HG03521 (cell line): ENCODE results near the gene HNRNPA1.
"Not testable (repeated sequence)": the region's sequence is repeated elsewhere in the genome, so short reads cannot be mapped to it uniquely, and the experiment has no call there.

Experiments
- ATAC-seq: cut with Tn5 transposase; IDR thresholded peaks from one replicate; pipeline ENCODE4 v1.9.1; 2021; ENCODE audit warnings: mild to moderate bottlenecking, moderate library complexity; ENCODE audit not compliant: unreplicated experiment

The HNRNPA1 gene

GRCh38 chr12:54280468-54281260 is at the start of gene HNRNPA1:
Gene HNRNPA1 (plus strand): TSS chr12:54280726. CDS start chr12:54280808, 82 bp downstream.
- ATAC-seq, result peak; percentile 80

GRCh38 chr12:54231269-54231668 is 49.3 kb upstream of the HNRNPA1 start:
- not testable (repeated sequence) for ATAC-seq

GRCh38 chr12:54232790-54233189 is 47.7 kb upstream of the HNRNPA1 start:
- no peak for ATAC-seq

- ATAC-seq, result no peak
Observed at GRCh38 chr12:54238531-54238930, 42.0 kb upstream of the HNRNPA1 start.

- no peak for ATAC-seq
Observed at GRCh38 chr12:54239620-54240019, 40.9 kb upstream of the HNRNPA1 start.

- ATAC-seq, result no peak
Observed at GRCh38 chr12:54240129-54240528, 40.4 kb upstream of the HNRNPA1 start.

- ATAC-seq, result no peak
Observed at GRCh38 chr12:54240971-54241588, 39.4 kb upstream of the HNRNPA1 start.

GRCh38 chr12:54246011-54246641 is 34.4 kb upstream of the HNRNPA1 start:
- ATAC-seq, result no peak

- no peak for ATAC-seq
Observed at GRCh38 chr12:54249489-54249888, 31.0 kb upstream of the HNRNPA1 start.

- no peak for ATAC-seq
Observed at GRCh38 chr12:54251667-54252284, 28.8 kb upstream of the HNRNPA1 start.

GRCh38 chr12:54253240-54253639 is 27.3 kb upstream of the HNRNPA1 start:
- ATAC-seq, result no peak

- no peak for ATAC-seq
Observed at GRCh38 chr12:54257332-54257731, 23.2 kb upstream of the HNRNPA1 start.

GRCh38 chr12:54258201-54258681 is 22.3 kb upstream of the HNRNPA1 start:
- no peak for ATAC-seq

- ATAC-seq, result peak; percentile 75
Observed at GRCh38 chr12:54259194-54260011, 21.1 kb upstream of the HNRNPA1 start.

GRCh38 chr12:54261815-54262402 is 18.6 kb upstream of the HNRNPA1 start:
- ATAC-seq, result no peak

- no peak for ATAC-seq
Observed at GRCh38 chr12:54262403-54262925, 18.1 kb upstream of the HNRNPA1 start.

GRCh38 chr12:54265364-54265812 is 15.1 kb upstream of the HNRNPA1 start:
- ATAC-seq, result no peak

GRCh38 chr12:54266852-54267251 is 13.7 kb upstream of the HNRNPA1 start:
- no peak for ATAC-seq

- ATAC-seq, result no peak
Observed at GRCh38 chr12:54270345-54270744, 10.2 kb upstream of the HNRNPA1 start.

- no peak for ATAC-seq
Observed at GRCh38 chr12:54272214-54272613, 8.3 kb upstream of the HNRNPA1 start.
